ENCODE measurements around the gene TIAM1. TPM values are rescaled to one million over a fixed set of nuclear protein-coding genes. Genes with fewer than 3 reads are reported as not detected.

TIAM1 gene
- total and polyA plus RNA-seq, 8 donors = 1.1 to 19.8 (median 3.3) TPM

GRCh38 chr21:31075848-31076247, 268.2 kb downstream of the TIAM1 start:
- H3K9me3 ChIP-seq = no peaks in the 10 kb centered on the region
- no peak overlapping the region for H3K27ac ChIP-seq
- no peak for DNase-seq
- no peaks in the 10 kb centered on the region for H3K4me1 ChIP-seq
- no peak for TF ChIP-seq CTCF (IDR thresholded peaks at IDR 0.05)
- TF ChIP-seq EP300 (IDR thresholded peaks at IDR 0.05) = no peak
- TF ChIP-seq POLR2A (IDR thresholded peaks at IDR 0.05) = no peak
- no peak for TF ChIP-seq POLR2AphosphoS5 (IDR thresholded peaks at IDR 0.05)
- intact Hi-C loops (cut with DNase I; ENCODE audit: low total_unique reads) = loop anchor here (10.0 kb wide), 1 partner anchor 741 kb away; the partner anchor contains the start of gene KRTAP27-1
- no peaks in the 10 kb centered on the region for H3K36me3 ChIP-seq
- H3K4me3 ChIP-seq = no peak overlapping the region
- 87 to 95% (median 93%) methylated on average over 6 of the region's 6 CpGs for WGBS, 5 donors
- peaks cover 0 to under 1% (median 0%) of the 10 kb centered on the region in 3 donors for H3K27me3 ChIP-seq

- 46 to 58% (median 53%) methylated on average over 4 of the region's 4 CpGs for WGBS, 5 donors
- intact Hi-C loops (cut with DNase I; ENCODE audit: low total_unique reads) = loop anchor here (10.0 kb wide), 1 partner anchor 738 kb away; the partner anchor contains the start of gene KRTAP27-1
- H3K36me3 ChIP-seq = no peaks in the 10 kb centered on the region
- no peaks in the 10 kb centered on the region for H3K27me3 ChIP-seq
- no peak overlapping the region for H3K4me3 ChIP-seq
- DNase-seq = no peak
- no peaks in the 10 kb centered on the region for H3K9me3 ChIP-seq
- no peak overlapping the region for H3K27ac ChIP-seq
- no peaks in the 10 kb centered on the region for H3K4me1 ChIP-seq
- TF ChIP-seq CTCF (IDR thresholded peaks at IDR 0.05) (no peak), POLR2AphosphoS5 (IDR thresholded peaks at IDR 0.05) (no peak), EP300 (IDR thresholded peaks at IDR 0.05) (no peak), POLR2A (IDR thresholded peaks at IDR 0.05) (no peak)
Measured at GRCh38 chr21:31072533-31072932, 271.5 kb downstream of the TIAM1 start.

Measured in stomach (tissue), 9 donors.